Common myeloid progenitor, CD34-positive (primary cell): ENCODE measurements around the gene ADAMTSL4.
A peak's percentile ranks its signal among the peaks of the same experiment; 100 is the strongest.

Experiments
- CTCF ChIA-PET: fragments of 350-600 bp; sonication (Branson Sonifier 250); formaldehyde crosslinking; loops from one replicate; lab custom pipeline; 2021; ENCODE audit warnings: antibody characterized with exemption; lab: Charles Lee
- POLR2A ChIA-PET: fragments of 350-600 bp; sonication (Branson Sonifier 250); formaldehyde crosslinking; loops from one replicate; lab custom pipeline; 2021; ENCODE audit warnings: antibody characterized with exemption; lab: Charles Lee
- DNase-seq, 3 donors: peaks; one replicate each; pipeline versions ENCODE4 v3.0.0 to v3.0.0-alpha.2; 2013
- H3K27ac ChIP-seq, 2 experiments: 1 replicate in 1 of 2; 2 replicates in 1 of 2; pipeline ENCODE4 v1.7.0; 2013; ENCODE audit warnings: inconsistent platforms in 2 of 2, low read length in 2 of 2, mild to moderate bottlenecking in 2 of 2, low read depth in 1 of 2, moderate library complexity in 1 of 2; ENCODE audit not compliant: severe bottlenecking in 2 of 2, insufficient read depth in 1 of 2, poor library complexity in 1 of 2
- H3K27me3 ChIP-seq, 5 experiments: replicated peaks in 2 of 5; 1 replicate in 3 of 5; 2 replicates in 2 of 5; pipeline versions ENCODE4 v1.6.1 to v1.7.0; 2013; ENCODE audit warnings: low read length in 4 of 5, mild to moderate bottlenecking in 2 of 5, moderate library complexity in 2 of 5, inconsistent platforms in 1 of 5; ENCODE audit not compliant: insufficient read depth in 5 of 5, control insufficient read depth in 4 of 5
- H3K36me3 ChIP-seq, 4 experiments: 1 replicate in 2 of 4; 2 replicates in 2 of 4; pipeline versions ENCODE4 v1.6.1 to v1.7.0; 2013; ENCODE audit warnings: low read length in 3 of 4, control low read depth in 1 of 4, mild to moderate bottlenecking in 1 of 4; ENCODE audit not compliant: control insufficient read depth in 4 of 4, insufficient read depth in 4 of 4
- H3K4me1 ChIP-seq, 4 experiments: 1 replicate in 3 of 4; 2 replicates in 1 of 4; pipeline versions ENCODE4 v1.6.1 to v1.7.1; 2013; ENCODE audit warnings: low read length in 3 of 4, mild to moderate bottlenecking in 3 of 4, control low read depth in 1 of 4, inconsistent platforms in 1 of 4, moderate library complexity in 1 of 4; ENCODE audit not compliant: control insufficient read depth in 4 of 4, insufficient read depth in 4 of 4; ENCODE audit errors: control extremely low read depth in 1 of 4
- H3K4me3 ChIP-seq, 7 experiments: 1 replicate in 4 of 7; 2 replicates in 3 of 7; pipeline versions ENCODE4 v1.5.1 to v1.7.0; 2013; ENCODE audit warnings: mild to moderate bottlenecking in 7 of 7, low read length in 6 of 7, moderate library complexity in 6 of 7, inconsistent platforms in 2 of 7, low read depth in 2 of 7, control low read depth in 1 of 7; ENCODE audit not compliant: insufficient read depth in 4 of 7, control insufficient read depth in 1 of 7; ENCODE audit errors: extremely low read depth in 1 of 7
- H3K9me3 ChIP-seq, 5 experiments: 1 replicate in 4 of 5; 2 replicates in 1 of 5; pipeline versions ENCODE4 v1.6.1 to v1.7.1; 2013; ENCODE audit warnings: low read length in 4 of 5, mild to moderate bottlenecking in 2 of 5, inconsistent platforms in 1 of 5, low read depth in 1 of 5, moderate library complexity in 1 of 5; ENCODE audit not compliant: control insufficient read depth in 4 of 5, insufficient read depth in 2 of 5; ENCODE audit errors: control extremely low read depth in 1 of 5
- WGBS: methylation state at CpG from one replicate; pipeline ENCODE4 v1.1.5; 2013; ENCODE audit not compliant: insufficient coverage; 5-methylcytosine and 5-hydroxymethylcytosine counted together

ADAMTSL4 gene

DNA sequence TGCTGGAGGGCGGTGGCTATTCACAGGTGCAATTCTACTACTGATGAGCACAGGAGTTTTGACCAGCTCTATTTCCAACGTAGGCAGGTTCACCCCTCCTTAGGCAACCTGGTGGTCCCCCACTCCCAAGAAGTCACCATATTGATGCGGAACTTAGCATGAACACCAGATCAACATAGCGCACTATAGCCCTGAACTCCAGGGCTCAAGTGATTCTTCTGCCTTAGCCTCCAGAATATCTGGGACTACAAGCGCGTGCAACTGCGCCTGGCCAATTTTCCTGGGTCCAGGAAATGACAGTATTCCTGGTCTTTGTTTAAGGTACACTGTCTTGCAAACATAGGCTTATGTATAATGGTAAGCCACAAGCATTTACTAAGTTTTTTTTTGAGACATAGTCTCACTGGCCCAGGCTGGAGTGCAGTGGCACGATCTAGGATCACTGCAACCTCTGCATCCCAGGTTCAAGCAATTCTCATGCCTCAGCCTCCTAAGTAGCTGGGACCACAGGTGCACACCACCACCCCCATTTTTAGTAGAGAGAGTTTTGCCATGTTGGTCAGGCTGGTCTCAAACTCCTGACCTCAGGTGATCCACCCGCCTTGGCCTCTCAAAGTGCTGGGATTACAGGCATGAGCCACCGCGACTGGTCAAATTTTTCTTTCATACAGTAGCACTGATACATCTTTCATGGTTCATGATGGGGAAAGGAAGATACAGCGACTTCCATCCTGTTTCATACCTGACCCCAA lies 17.6 kb downstream of the ADAMTSL4 start:
- no peaks in the 10 kb centered on the region for H3K9me3 ChIP-seq
- peaks cover 41 to 81% (median 78%) of the 10 kb centered on the region in 4 experiments for H3K4me1 ChIP-seq
- WGBS = 96% methylated on average over 5 of the region's 12 CpGs
- DNase-seq = no peak
- peak overlapping the region; percentile 58 to 75 for H3K27ac ChIP-seq
- H3K36me3 ChIP-seq = peaks cover 0 to 6% (median 3%) of the 10 kb centered on the region in 4 experiments
- ChIA-PET POLR2A (interaction anchor here (0.8 to 1.9 kb wide), 2 partner anchors 10 to 701 kb away, joined by 3 to 10 read pairs; no protein-coding TSS in a partner anchor), CTCF (interaction anchor here (1.1 to 12.3 kb wide), 5 partner anchors 8 to 63 kb away, joined by 3 to 152 read pairs (median 10); partner anchors contain the start of genes ENSA and MCL1)
- H3K27me3 ChIP-seq = no peaks in the 10 kb centered on the region
- peak overlapping the region in 6 of 7 experiments; percentile 45 to 74 (median 60) for H3K4me3 ChIP-seq

GRCh38 chr1:150567341-150567716 lies 18.1 kb downstream of the ADAMTSL4 start:
- peak overlapping the region; percentile 58 to 75 for H3K27ac ChIP-seq
- peaks cover 40 to 75% (median 72%) of the 10 kb centered on the region in 4 experiments for H3K4me1 ChIP-seq
- DNase-seq = peak in 2 of 3 donors; percentile 78 to 79
- POLR2A ChIA-PET = interaction anchor here (1.3 to 1.9 kb wide), 3 partner anchors 9 to 62 kb away, joined by 6 to 13 read pairs (median 10); partner anchors contain the start of genes ENSA and MCL1
- 0% methylated on average over 2 of the region's 3 CpGs for WGBS
- H3K4me3 ChIP-seq = peak overlapping the region in 6 of 7 experiments; percentile 45 to 74 (median 60)
- H3K36me3 ChIP-seq = peaks cover 0 to 6% (median 3%) of the 10 kb centered on the region in 4 experiments
- CTCF ChIA-PET = interaction anchor here (1.5 to 12.3 kb wide), 5 partner anchors 9 to 53 kb away, joined by 4 to 152 read pairs (median 5); partner anchors contain the start of gene MCL1
- no peaks in the 10 kb centered on the region for H3K27me3 ChIP-seq
- H3K9me3 ChIP-seq = no peaks in the 10 kb centered on the region

- Histone ChIP-seq H3K27me3 (no peaks in the 10 kb centered on the region), H3K9me3 (no peaks in the 10 kb centered on the region), H3K36me3 (peaks cover 0 to 10% (median 5%) of the 10 kb centered on the region in 4 experiments), H3K4me1 (peaks cover 35 to 69% (median 66%) of the 10 kb centered on the region in 4 experiments), H3K27ac (peak overlapping the region; percentile 25 to 75), H3K4me3 (peak overlapping the region in 6 of 7 experiments; percentile 45 to 74 (median 60))
- CTCF ChIA-PET = interaction anchor here (1.0 to 12.3 kb wide), 7 partner anchors 9 to 411 kb away, joined by 3 to 152 read pairs (median 4); partner anchors contain the start of gene MCL1
- POLR2A ChIA-PET = interaction anchor here (0.8 to 1.9 kb wide), 4 partner anchors 9 to 62 kb away, joined by 3 to 13 read pairs (median 8); partner anchors contain the start of genes ENSA and MCL1
- peak in 2 of 3 donors; percentile 30 to 56 for DNase-seq
- WGBS = 13% methylated on average over 3 of the region's 10 CpGs
Measured at GRCh38 chr1:150567717-150568593, 18.7 kb downstream of the ADAMTSL4 start.

DNA sequence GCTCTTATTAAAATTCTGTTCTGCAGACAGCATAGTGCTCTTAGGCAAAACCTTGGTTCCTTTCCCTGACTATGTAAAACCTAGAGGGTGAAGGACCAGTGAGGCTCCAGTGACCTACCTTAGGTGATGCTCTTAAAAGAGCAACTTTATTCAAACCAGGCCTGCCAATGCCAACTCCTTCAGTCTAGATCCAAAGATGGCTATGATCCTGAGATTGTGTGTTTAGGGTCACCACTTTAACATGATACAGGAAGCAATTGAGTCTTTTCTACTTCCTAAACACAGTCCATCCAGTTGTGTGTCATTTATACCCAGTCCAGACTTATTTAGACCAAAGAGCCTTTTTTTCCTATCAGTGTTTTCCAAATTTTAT lies 19.4 kb downstream of the ADAMTSL4 start:
- ChIA-PET CTCF (interaction anchor here (1.0 to 12.3 kb wide), 7 partner anchors 8 to 411 kb away, joined by 3 to 152 read pairs (median 4); partner anchors contain the start of gene MCL1), POLR2A (interaction anchor here (0.8 to 1.9 kb wide), 4 partner anchors 8 to 61 kb away, joined by 3 to 13 read pairs (median 8); partner anchors contain the start of genes ENSA and MCL1)
- Histone ChIP-seq H3K27me3 (no peaks in the 10 kb centered on the region), H3K9me3 (no peaks in the 10 kb centered on the region), H3K36me3 (peaks cover 0 to 16% (median 11%) of the 10 kb centered on the region in 4 experiments), H3K4me1 (peaks cover 29 to 63% (median 60%) of the 10 kb centered on the region in 4 experiments), H3K4me3 (peak overlapping the region in 5 of 7 experiments; percentile 45 to 74 (median 61)), H3K27ac (peak overlapping the region in 1 of 2 experiments; percentile 75)
- no peak for DNase-seq

DNA sequence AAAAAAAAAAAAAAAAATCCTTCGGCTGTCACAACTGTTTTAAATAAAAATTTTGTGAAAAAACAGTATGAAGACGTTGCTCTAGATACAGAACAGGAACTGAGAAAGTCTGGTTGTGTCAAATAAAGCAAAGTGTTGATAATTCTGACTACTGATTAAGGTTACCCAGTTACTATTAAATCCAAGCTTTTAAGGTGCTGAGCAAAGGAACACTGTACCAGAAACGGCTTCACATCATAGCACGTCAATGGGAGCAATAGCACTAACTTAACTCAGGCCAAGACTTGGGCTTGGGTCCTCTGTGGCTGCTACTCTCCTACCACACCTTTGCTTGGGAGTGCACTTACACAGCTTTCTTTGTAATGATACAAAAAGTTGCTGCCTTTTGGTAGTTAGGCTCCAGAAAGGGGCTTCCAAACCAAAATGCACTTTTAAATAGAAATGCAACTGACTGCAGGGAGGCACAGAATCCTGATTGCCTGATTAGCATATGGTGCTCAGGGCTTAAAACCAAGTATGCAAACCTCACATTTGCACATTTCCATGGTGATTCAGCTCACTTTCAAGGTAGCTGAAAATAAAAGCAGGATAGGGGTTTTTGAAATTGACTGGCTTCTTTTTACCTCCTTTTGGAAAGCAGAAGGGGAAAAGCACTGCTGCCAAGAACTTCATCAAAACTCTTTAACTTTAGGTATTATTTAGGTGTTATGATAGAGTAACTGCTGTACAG lies 23.9 kb downstream of the ADAMTSL4 start:
- peaks cover 18 to 57% (median 44%) of the 10 kb centered on the region in 4 experiments for H3K36me3 ChIP-seq
- 83% methylated on average over 4 of the region's 4 CpGs for WGBS
- CTCF ChIA-PET = interaction anchor here (1.0 to 11.1 kb wide), 4 partner anchors 12 to 50 kb away, joined by 3 to 150 read pairs (median 4); no protein-coding TSS in a partner anchor

More for the DNA sequence above, 23.9 kb downstream of the ADAMTSL4 start:
- Histone ChIP-seq H3K9me3 (no peaks in the 10 kb centered on the region), H3K4me3 (no peak overlapping the region), H3K27ac (no peak overlapping the region), H3K4me1 (peaks cover 27 to 43% (median 38%) of the 10 kb centered on the region in 4 experiments), H3K27me3 (no peaks in the 10 kb centered on the region)
- peak in 2 of 3 donors; percentile 51 to 56 for DNase-seq
- POLR2A ChIA-PET = interaction anchor here (0.8 to 8.5 kb wide), 4 partner anchors 11 to 54 kb away, joined by 3 to 77 read pairs (median 4); no protein-coding TSS in a partner anchor
